Suprapubic skin (tissue), 4 donors: ENCODE results near the gene SLIT2. TPM values are rescaled to one million over a fixed set of nuclear protein-coding genes. Genes with fewer than 3 reads are reported as not detected.

Source experiments
- DNase-seq, 2 donors: peaks; one replicate each; pipeline ENCODE4 v3.0.0-alpha.2; 2019; ENCODE audit warnings: low spot score in 2 of 2
- H3K27ac ChIP-seq: fragments of 200-600 bp; sonication (generic); one replicate; pipeline ENCODE4 v1.5.1; 2019
- H3K27me3 ChIP-seq: fragments of 200-600 bp; sonication (generic); one replicate; pipeline ENCODE4 v1.5.1; 2019
- H3K36me3 ChIP-seq: fragments of 200-600 bp; sonication (generic); one replicate; pipeline ENCODE4 v1.5.1; 2019
- H3K4me1 ChIP-seq: fragments of 200-600 bp; sonication (generic); one replicate; pipeline ENCODE4 v1.5.1; 2019
- H3K4me3 ChIP-seq: fragments of 200-600 bp; sonication (generic); one replicate; pipeline ENCODE4 v1.5.1; 2019; ENCODE audit warnings: mild to moderate bottlenecking
- H3K9me3 ChIP-seq: fragments of 200-600 bp; sonication (generic); one replicate; pipeline ENCODE4 v1.5.1; 2019
- EP300 ChIP-seq: sonication (generic); formaldehyde crosslinking; IDR thresholded peaks from one replicate; pipeline ENCODE4 v1.6.1; 2017; ENCODE audit warnings: antibody characterized with exemption
- POLR2A ChIP-seq, 2 donors: fragments of 450-650 bp; IDR thresholded peaks; one replicate each; pipeline ENCODE4 v1.6.1; 2017; ENCODE audit warnings: antibody characterized with exemption in 2 of 2, mild to moderate bottlenecking in 2 of 2, moderate library complexity in 2 of 2
- POLR2AphosphoS5 ChIP-seq, 3 donors: sonication (generic); formaldehyde crosslinking; IDR thresholded peaks; one replicate each; pipeline ENCODE4 v1.6.1; 2017; ENCODE audit warnings: antibody characterized with exemption in 3 of 3
- WGBS: methylation state at CpG from one replicate; pipeline ENCODE4 v1.1.5; 2018; 5-methylcytosine and 5-hydroxymethylcytosine counted together
- total RNA-seq, 4 donors: library from RNA; depleted of rRNA; stranded (reverse); fragments of >200 nt; gene quantifications; one replicate each; pipeline ENCODE4 v1.1.0, GENCODE V29; 2016
- TF ChIP-seq, protein P1 (sequence below), 2 donors: fragments of 200-600 bp in 1 of 2; fragments of 450-650 bp in 1 of 2; sonication (generic) in 1 of 2; IDR thresholded peaks; one replicate each; pipeline ENCODE4 v1.5.1; 2016 to 2019; ENCODE audit warnings: antibody characterized with exemption in 2 of 2, mild to moderate bottlenecking in 1 of 2, moderate library complexity in 1 of 2

SLIT2 gene
- total RNA-seq, 4 donors from 2014 or later: 2.5 to 4.7 (median 3.0) TPM

DNA sequence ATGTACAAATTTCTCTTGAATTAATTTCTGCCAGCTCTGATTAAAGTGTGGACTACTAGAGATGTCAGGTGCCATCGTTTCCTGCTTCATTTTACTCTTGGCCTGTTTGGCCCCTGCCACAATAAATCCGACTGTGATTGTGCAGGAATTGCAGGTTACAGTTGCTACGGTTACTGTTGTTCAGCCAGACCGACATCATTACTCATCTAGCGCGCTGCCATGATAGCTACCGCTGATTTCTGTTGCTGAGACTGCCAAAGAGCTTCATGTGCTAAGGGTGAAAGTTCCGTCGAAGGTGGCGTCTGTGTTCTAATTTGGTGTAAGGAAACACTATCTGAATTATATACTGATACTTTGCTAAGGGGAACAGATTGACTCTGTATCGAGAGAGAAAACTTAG lies 22.1 kb downstream of the SLIT2 start:
- WGBS: 80% methylated on average over 11 of the region's 11 CpGs
- DNase-seq: no peak
- TF ChIP-seq EP300 (no peak), POLR2A (IDR thresholded peaks at IDR 0.05) (no peak), POLR2AphosphoS5 (IDR thresholded peaks at IDR 0.05) (no peak)
- TF ChIP-seq, protein P1, sequence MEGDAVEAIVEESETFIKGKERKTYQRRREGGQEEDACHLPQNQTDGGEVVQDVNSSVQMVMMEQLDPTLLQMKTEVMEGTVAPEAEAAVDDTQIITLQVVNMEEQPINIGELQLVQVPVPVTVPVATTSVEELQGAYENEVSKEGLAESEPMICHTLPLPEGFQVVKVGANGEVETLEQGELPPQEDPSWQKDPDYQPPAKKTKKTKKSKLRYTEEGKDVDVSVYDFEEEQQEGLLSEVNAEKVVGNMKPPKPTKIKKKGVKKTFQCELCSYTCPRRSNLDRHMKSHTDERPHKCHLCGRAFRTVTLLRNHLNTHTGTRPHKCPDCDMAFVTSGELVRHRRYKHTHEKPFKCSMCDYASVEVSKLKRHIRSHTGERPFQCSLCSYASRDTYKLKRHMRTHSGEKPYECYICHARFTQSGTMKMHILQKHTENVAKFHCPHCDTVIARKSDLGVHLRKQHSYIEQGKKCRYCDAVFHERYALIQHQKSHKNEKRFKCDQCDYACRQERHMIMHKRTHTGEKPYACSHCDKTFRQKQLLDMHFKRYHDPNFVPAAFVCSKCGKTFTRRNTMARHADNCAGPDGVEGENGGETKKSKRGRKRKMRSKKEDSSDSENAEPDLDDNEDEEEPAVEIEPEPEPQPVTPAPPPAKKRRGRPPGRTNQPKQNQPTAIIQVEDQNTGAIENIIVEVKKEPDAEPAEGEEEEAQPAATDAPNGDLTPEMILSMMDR (IDR thresholded peaks at IDR 0.05): no peak

DNA sequence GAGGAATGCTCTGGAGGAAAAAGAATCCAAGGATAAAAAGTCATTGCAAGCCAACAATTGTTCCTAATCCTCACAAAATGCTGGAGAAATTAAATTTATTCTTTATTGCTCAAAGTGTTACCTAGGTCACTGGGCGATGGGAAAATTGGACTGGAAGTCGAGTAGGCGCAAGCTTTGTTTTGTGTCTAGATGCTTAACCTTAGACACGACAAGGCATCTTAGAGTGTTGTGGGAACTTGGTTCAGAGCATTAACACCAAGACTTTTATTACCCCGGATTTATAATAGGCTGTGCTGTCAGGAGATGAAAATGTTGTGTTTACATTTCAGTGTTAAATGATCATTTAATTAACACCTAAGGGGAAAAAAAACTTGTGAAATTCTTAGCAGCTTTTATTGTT lies 25.1 kb downstream of the SLIT2 start:
- TF ChIP-seq POLR2A (IDR thresholded peaks at IDR 0.05): no peak
- no peak for TF ChIP-seq POLR2AphosphoS5 (IDR thresholded peaks at IDR 0.05)
- H3K27ac ChIP-seq: no peak overlapping the region
- no peaks in the 10 kb centered on the region for H3K9me3 ChIP-seq
- no peaks in the 10 kb centered on the region for H3K27me3 ChIP-seq
- no peaks in the 10 kb centered on the region for H3K4me1 ChIP-seq
- DNase-seq: no peak
- no peak overlapping the region for H3K4me3 ChIP-seq
- H3K36me3 ChIP-seq: no peaks in the 10 kb centered on the region
- WGBS: 54% methylated on average over 5 of the region's 5 CpGs

More for the DNA sequence above, 22.1 kb downstream of the SLIT2 start:
- no peaks in the 10 kb centered on the region for H3K36me3 ChIP-seq
- H3K4me3 ChIP-seq: no peak overlapping the region
- no peak overlapping the region for H3K27ac ChIP-seq
- no peaks in the 10 kb centered on the region for H3K9me3 ChIP-seq
- H3K4me1 ChIP-seq: no peaks in the 10 kb centered on the region
- no peaks in the 10 kb centered on the region for H3K27me3 ChIP-seq

DNA sequence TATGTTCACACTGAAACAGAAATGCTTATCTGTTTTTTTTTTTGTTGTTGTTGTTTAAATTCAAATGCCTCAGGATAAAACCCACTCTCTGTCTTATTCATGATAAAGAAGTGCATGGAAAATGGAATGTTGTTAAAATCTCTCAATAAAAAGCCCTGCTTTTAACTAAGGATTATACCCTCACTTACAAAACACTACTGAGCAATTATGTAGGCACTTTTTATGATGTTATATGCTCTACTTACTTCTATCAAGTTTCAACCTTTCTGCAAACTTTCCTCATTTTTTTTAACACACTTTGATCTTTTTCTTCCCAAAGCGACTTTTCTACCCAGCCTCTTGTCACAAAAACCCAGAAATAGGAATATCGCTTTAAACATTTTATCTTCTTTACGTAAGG lies 26.5 kb downstream of the SLIT2 start:
- H3K27me3 ChIP-seq: no peaks in the 10 kb centered on the region
- TF ChIP-seq, protein P1 (IDR thresholded peaks at IDR 0.05): no peak
- TF ChIP-seq POLR2A (IDR thresholded peaks at IDR 0.05) (no peak), EP300 (no peak), POLR2AphosphoS5 (IDR thresholded peaks at IDR 0.05) (no peak)
- no peaks in the 10 kb centered on the region for H3K9me3 ChIP-seq
- DNase-seq: no peak
- WGBS: 92% methylated on average over 3 of the region's 3 CpGs
- no peak overlapping the region for H3K27ac ChIP-seq
- no peaks in the 10 kb centered on the region for H3K36me3 ChIP-seq
- no peak overlapping the region for H3K4me3 ChIP-seq
- H3K4me1 ChIP-seq: no peaks in the 10 kb centered on the region

DNA sequence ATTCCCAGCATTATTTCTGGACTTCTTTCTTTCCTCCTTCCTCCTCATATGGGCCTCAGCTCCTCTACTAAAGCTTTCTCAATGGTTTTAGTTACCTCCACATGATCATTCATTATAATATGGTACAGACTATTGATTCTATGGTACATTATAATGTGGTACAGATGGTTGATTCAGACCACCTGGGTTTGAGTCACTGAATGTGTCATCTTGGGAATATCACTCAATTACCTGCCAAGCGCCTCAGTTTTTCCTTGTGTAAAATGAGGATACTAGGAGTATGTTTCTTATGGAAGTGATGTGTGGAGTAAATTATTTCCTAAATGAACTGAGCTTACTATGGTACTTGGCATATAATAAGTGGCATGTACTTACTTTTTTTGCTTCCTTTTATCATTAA lies 27.7 kb downstream of the SLIT2 start:
- H3K4me1 ChIP-seq: no peaks in the 10 kb centered on the region
- H3K4me3 ChIP-seq: no peak overlapping the region
- no peaks in the 10 kb centered on the region for H3K36me3 ChIP-seq
- H3K27me3 ChIP-seq: no peaks in the 10 kb centered on the region
- no peak overlapping the region for H3K27ac ChIP-seq
- H3K9me3 ChIP-seq: no peaks in the 10 kb centered on the region
- no peak for DNase-seq
- TF ChIP-seq EP300 (no peak), POLR2AphosphoS5 (IDR thresholded peaks at IDR 0.05) (no peak), POLR2A (IDR thresholded peaks at IDR 0.05) (no peak)
- TF ChIP-seq, protein P1 (IDR thresholded peaks at IDR 0.05): no peak
- 89% methylated on average over 1 of the region's 1 CpG for WGBS

DNA sequence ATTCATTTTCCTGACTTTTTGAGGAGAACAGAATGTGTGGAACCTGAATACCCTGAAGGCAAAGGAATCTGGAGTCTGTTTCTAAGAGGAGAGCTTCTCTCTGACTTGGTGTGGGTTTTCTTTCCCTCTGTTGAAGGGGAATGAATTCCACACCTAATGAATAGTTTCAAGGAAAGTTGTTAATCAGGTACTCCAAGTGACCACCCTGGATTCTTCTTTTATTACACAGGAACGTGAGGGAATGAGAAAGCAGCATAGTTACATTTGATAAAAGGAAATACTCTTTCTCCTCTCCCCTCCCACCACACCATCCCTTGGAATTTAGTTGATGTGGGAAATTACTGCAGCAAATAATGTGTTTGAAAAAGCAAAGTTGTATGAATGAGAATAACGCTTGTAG lies 29.7 kb downstream of the SLIT2 start:
- TF ChIP-seq EP300 (no peak), POLR2A (IDR thresholded peaks at IDR 0.05) (no peak), POLR2AphosphoS5 (IDR thresholded peaks at IDR 0.05) (no peak)
- TF ChIP-seq, protein P1 (IDR thresholded peaks at IDR 0.05): no peak
- WGBS: 41% methylated on average over 2 of the region's 2 CpGs
- DNase-seq: no peak
- Histone ChIP-seq H3K4me1 (no peaks in the 10 kb centered on the region), H3K27me3 (no peaks in the 10 kb centered on the region), H3K27ac (no peak overlapping the region), H3K36me3 (no peaks in the 10 kb centered on the region), H3K4me3 (no peak overlapping the region), H3K9me3 (no peaks in the 10 kb centered on the region)

DNA sequence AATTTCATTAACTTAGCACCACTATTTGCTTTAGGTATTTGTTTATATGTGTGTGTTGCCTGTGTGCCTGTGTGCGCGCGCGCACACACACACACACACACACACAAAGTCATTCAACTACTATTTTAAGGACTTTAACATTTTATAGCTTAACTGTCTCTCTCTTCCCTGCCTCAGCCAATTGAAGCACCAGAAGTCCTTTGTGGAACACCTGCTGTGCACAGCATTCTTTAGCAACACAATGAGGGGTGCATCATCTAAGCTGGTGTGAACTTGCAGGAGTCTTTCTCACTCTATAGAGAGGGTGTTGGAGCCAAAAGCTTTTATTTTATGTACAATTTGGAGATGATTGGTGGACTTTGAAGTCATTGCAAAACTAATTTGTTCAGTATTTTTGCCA lies 31.3 kb downstream of the SLIT2 start:
- no peaks in the 10 kb centered on the region for H3K4me1 ChIP-seq
- 61% methylated on average over 4 of the region's 4 CpGs for WGBS
- TF ChIP-seq, protein P1 (IDR thresholded peaks at IDR 0.05): no peak
- no peak for TF ChIP-seq POLR2AphosphoS5 (IDR thresholded peaks at IDR 0.05)
- no peak for TF ChIP-seq POLR2A (IDR thresholded peaks at IDR 0.05)
- TF ChIP-seq EP300: no peak

More for the DNA sequence above, 31.3 kb downstream of the SLIT2 start:
- Histone ChIP-seq H3K4me3 (no peak overlapping the region), H3K27me3 (no peaks in the 10 kb centered on the region), H3K9me3 (no peaks in the 10 kb centered on the region), H3K27ac (no peak overlapping the region), H3K36me3 (no peaks in the 10 kb centered on the region)
- DNase-seq: no peak
